ENCODE data around the gene CNTNAP2. TPM values are rescaled to one million over a fixed set of nuclear protein-coding genes. Genes with fewer than 3 reads are reported as not detected.

CNTNAP2 gene
- total and polyA plus RNA-seq, 9 donors, result 0.24 to 7.0 (median 1.5) TPM

DNA sequence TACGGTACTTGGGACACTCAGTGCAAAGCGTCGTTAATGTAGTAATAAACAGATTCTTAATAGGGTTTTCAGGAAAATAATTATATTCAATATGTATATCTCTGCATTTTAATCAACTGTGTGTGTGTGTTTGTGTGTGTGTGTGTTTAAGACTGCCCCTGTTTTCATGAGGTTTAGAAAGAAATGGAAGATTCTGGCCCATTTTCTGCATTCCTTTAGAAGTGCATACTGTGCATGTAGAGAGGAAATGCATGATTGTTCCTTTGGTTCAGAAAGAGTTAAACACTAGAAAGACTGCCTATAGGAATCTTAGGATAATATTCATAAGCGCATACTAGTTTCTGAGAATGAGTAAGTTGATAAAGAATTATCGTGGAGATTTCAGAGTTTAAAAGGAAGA lies 975 bp downstream of the CNTNAP2 start:
- Histone ChIP-seq H3K4me3 (no peak overlapping the region), H3K27ac (no peak overlapping the region), H3K9me3 (no peaks in the 10 kb centered on the region), H3K27me3 (no peaks in the 10 kb centered on the region), H3K4me1 (ENCODE audit: insufficient read depth) (peaks cover 4% of the 10 kb centered on the region), H3K36me3 (no peaks in the 10 kb centered on the region)
- TF ChIP-seq EP300 (IDR thresholded peaks at IDR 0.05), result no peak
- TF ChIP-seq, protein P1, sequence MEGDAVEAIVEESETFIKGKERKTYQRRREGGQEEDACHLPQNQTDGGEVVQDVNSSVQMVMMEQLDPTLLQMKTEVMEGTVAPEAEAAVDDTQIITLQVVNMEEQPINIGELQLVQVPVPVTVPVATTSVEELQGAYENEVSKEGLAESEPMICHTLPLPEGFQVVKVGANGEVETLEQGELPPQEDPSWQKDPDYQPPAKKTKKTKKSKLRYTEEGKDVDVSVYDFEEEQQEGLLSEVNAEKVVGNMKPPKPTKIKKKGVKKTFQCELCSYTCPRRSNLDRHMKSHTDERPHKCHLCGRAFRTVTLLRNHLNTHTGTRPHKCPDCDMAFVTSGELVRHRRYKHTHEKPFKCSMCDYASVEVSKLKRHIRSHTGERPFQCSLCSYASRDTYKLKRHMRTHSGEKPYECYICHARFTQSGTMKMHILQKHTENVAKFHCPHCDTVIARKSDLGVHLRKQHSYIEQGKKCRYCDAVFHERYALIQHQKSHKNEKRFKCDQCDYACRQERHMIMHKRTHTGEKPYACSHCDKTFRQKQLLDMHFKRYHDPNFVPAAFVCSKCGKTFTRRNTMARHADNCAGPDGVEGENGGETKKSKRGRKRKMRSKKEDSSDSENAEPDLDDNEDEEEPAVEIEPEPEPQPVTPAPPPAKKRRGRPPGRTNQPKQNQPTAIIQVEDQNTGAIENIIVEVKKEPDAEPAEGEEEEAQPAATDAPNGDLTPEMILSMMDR (IDR thresholded peaks at IDR 0.05), result no peak
- TF ChIP-seq POLR2A (IDR thresholded peaks at IDR 0.05), result no peak
- intact Hi-C loops (cut with DNase I), result no loop called here
- 18 to 29% (median 19%) methylated on average over 5 of the region's 5 CpGs for WGBS, 3 donors
- DNase-seq, result no peak

DNA sequence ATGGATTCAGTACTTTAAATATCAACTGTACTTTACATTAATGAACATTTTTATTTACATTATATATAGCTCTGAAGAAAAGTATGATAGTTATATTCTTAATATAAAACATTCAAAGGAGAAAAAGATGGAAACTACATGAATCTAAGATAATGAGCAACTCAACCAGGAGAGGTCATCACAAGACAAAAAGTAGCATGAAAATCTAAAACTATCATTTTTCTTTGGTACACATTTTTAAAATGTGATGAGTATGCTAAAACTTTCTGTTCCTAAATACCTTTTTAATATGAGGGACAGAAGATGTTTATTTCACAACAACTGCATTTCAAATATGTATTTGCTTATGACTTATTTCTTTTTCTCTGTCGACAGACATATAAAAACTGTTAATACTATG lies 2.4 kb downstream of the CNTNAP2 start:
- Histone ChIP-seq H3K4me1 (ENCODE audit: insufficient read depth) (peaks cover 4% of the 10 kb centered on the region), H3K36me3 (no peaks in the 10 kb centered on the region), H3K9me3 (no peaks in the 10 kb centered on the region), H3K4me3 (no peak overlapping the region), H3K27me3 (no peaks in the 10 kb centered on the region), H3K27ac (no peak overlapping the region)
- DNase-seq, result no peak
- intact Hi-C loops (cut with DNase I), result no loop called here
- 35 to 62% (median 54%) methylated on average over 1 of the region's 1 CpG for WGBS, 3 donors
- TF ChIP-seq, protein P1 (IDR thresholded peaks at IDR 0.05), result no peak
- TF ChIP-seq POLR2A (IDR thresholded peaks at IDR 0.05), result no peak
- no peak for TF ChIP-seq EP300 (IDR thresholded peaks at IDR 0.05)

DNA sequence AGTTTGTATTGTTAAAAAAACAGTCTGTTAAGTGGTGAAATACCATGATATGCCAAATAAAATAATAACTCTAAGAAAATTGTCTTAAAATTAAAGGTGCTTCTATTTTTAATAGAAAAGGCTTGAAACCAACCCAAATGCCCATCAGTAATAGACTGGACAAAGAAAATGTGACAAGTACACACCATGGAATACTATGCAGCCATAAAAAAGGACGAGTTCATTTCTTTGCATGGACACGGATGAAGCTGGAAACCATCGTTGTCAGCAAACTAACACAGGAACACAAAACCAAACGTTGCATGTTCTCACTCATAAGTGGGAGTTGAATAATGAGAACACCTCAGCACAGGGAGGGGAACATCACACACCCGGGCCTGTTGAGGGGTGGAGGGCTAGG lies 7.1 kb downstream of the CNTNAP2 start:
- H3K4me3 ChIP-seq, result no peak overlapping the region
- H3K9me3 ChIP-seq, result no peaks in the 10 kb centered on the region
- no peaks in the 10 kb centered on the region for H3K36me3 ChIP-seq
- WGBS, 3 donors, result 86 to 91% (median 87%) methylated on average over 5 of the region's 5 CpGs
- no peak overlapping the region for H3K27ac ChIP-seq
- no peak for TF ChIP-seq EP300 (IDR thresholded peaks at IDR 0.05)
- no peak for TF ChIP-seq POLR2A (IDR thresholded peaks at IDR 0.05)
- no peaks in the 10 kb centered on the region for H3K4me1 ChIP-seq (ENCODE audit: insufficient read depth)
- intact Hi-C loops (cut with DNase I), result no loop called here
- no peak for DNase-seq
- no peaks in the 10 kb centered on the region for H3K27me3 ChIP-seq

DNA sequence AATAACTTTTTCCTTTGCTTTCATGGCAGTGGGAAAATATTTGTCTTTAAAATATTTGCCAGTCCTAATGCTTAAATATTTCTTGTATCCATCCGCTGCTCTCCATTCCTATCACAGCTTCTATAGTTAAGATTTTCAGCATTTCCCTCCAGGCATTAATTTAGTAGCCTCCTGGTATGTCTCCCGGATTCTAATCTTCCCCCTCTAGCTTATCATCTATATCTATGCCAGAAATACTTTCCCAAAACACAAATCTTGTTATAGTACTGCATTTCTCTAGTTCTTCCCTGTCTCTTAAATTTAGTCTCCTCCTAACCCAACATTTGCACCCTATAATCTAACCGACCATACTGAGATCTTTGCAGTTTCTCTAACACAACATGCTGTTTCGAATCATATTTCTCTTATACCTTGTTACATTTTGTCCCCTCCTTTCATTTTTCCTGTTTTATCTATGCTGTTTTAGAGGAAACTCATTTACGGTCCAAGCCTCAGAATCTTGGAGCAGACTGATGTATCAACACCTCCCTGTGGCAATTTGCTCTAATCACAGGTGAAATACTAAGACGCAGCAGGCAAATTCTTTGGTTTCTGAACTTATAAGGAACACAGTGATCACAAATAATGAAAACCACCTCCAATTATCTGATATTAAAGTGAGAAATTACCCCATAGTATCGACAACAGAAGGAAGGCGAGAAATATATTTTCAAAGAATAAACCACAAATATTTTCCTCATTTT lies 10.3 kb downstream of the CNTNAP2 start:
- DNase-seq, result no peak
- WGBS, 3 donors, result 86 to 91% (median 90%) methylated on average over 8 of the region's 8 CpGs
- intact Hi-C loops (cut with DNase I), result no loop called here
- Histone ChIP-seq H3K4me1 (ENCODE audit: insufficient read depth) (no peaks in the 10 kb centered on the region), H3K9me3 (no peaks in the 10 kb centered on the region), H3K36me3 (no peaks in the 10 kb centered on the region), H3K27me3 (no peaks in the 10 kb centered on the region), H3K27ac (no peak overlapping the region), H3K4me3 (no peak overlapping the region)
- TF ChIP-seq, protein P1 (IDR thresholded peaks at IDR 0.05), result no peak
- TF ChIP-seq EP300 (IDR thresholded peaks at IDR 0.05) (no peak), POLR2A (IDR thresholded peaks at IDR 0.05) (no peak)

DNA sequence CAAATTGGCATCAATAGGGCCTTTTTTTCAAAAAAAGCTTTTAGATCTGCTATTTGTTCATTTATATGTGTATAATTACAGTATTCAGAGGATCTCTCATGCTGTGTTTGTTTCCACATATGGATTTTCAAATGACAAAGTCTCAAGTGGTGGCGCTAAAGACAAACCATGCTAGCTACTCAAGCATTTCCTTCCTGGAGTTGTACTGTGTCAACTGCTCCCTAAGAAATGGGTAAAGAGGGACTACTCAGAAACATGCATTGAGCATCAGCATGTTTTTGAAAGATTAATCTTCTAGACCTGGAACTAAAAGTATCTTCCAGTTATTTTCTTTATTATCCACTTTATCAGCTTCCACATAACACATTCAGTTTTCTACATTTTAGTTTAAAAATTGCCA lies 12.7 kb downstream of the CNTNAP2 start:
- no peaks in the 10 kb centered on the region for H3K9me3 ChIP-seq
- no peak for TF ChIP-seq POLR2A (IDR thresholded peaks at IDR 0.05)
- no peak for TF ChIP-seq EP300 (IDR thresholded peaks at IDR 0.05)
- TF ChIP-seq, protein P1 (IDR thresholded peaks at IDR 0.05), result no peak
- H3K27ac ChIP-seq, result no peak overlapping the region
- WGBS, 3 donors, result 62 to 68% (median 63%) methylated on average over 1 of the region's 1 CpG
- no peaks in the 10 kb centered on the region for H3K4me1 ChIP-seq (ENCODE audit: insufficient read depth)
- H3K27me3 ChIP-seq, result no peaks in the 10 kb centered on the region
- intact Hi-C loops (cut with DNase I), result no loop called here
- DNase-seq, result no peak
- no peak overlapping the region for H3K4me3 ChIP-seq
- no peaks in the 10 kb centered on the region for H3K36me3 ChIP-seq
